ENCODE measurements around the gene RYR1.
"Not testable (repeated sequence)": the region's sequence is repeated elsewhere in the genome, so short reads cannot be mapped to it uniquely, and the experiment has no call there.

Gene RYR1

DNA sequence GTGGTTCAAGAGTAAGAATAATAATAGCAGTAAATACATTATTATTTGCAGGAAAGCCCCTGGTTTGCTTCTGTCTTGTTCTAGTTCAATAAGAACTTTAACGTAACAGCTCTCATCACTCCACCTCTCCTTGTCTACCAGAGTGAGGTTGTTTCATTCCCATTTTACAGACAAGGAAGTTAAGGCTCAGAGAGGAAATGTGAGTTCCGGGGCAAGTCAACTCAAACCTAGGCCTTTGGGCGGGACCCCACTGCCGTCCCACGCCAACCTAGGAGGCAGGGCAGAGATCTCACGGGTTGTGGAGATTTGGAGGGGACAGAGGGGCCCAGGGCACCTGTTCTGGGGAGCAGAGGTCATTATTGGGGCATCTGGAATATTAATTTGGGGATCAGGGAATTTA lies 182.8 kb downstream of the RYR1 start:
- no peak for DNase-seq (ENCODE audit: low spot score)

DNA sequence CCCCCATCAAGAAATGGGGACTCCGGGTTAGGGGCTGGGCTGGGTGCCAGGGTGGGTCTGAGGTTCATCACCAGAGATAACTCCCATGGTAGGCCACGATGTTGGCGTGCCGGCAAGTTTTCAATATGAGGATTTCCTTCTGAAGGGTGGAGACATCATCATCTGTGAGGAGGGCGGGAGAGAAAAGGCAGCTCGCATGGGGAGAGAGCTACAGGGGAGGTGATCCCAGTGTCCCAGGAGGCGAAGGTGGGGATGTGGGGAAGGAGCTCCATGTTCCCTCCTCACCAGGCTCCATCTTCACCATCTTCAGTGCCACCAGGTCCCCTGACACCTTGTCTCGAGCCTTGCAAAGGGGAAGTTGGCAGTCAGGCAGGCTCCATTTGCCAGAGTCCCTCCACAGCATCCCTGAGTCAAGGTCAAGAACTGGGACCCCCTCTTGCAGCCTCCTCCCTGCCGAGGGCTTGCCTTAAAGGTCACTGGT lies 183.8 kb downstream of the RYR1 start:
- DNase-seq (ENCODE audit: low spot score) = no peak

DNA sequence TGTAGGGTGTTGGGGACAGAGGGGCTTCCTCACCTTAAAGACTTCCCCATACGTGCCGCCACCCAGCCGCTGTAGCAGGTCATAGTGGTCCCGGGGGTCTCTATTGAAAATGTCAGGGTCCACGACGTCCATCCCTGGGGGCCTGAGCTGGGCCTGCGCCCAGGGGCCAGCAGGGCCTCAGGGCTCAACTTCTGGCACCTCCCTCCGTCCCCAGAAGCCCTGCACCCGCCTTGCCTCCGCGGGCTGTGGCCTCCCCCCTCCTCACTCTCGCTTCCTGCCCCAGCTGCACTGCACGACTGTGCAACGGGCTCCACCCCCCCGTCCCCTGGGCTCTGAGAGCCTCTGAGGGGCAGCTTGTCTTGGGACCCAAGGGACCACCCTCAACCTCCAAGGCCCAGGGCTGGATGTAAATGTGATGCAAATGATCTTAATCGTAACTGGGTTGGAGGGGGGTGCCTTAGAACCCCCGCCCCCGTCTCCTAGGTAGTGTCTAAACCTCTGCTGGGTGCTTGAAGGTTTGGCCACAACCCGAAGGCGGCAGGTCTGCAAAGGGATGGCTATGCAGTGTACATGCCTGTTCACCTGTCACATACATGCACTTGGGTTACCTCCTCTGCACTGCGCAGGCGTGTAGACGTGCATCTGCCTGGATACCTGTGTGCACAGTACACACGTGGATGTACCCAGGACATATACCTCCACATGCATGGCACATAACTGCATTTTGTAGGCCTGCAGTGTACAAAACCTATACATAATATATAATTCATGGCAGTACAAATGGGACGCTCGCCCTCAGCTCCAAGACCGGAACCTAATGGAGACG lies 184.5 kb downstream of the RYR1 start, which contains the start of gene MAP4K1:
MAP4K1 (minus strand) TSS at position 190 of the 826 bp plus-strand sequence; CDS start at position 132, 58 bp downstream.
- DNase-seq (ENCODE audit: low spot score) = no peak

DNA sequence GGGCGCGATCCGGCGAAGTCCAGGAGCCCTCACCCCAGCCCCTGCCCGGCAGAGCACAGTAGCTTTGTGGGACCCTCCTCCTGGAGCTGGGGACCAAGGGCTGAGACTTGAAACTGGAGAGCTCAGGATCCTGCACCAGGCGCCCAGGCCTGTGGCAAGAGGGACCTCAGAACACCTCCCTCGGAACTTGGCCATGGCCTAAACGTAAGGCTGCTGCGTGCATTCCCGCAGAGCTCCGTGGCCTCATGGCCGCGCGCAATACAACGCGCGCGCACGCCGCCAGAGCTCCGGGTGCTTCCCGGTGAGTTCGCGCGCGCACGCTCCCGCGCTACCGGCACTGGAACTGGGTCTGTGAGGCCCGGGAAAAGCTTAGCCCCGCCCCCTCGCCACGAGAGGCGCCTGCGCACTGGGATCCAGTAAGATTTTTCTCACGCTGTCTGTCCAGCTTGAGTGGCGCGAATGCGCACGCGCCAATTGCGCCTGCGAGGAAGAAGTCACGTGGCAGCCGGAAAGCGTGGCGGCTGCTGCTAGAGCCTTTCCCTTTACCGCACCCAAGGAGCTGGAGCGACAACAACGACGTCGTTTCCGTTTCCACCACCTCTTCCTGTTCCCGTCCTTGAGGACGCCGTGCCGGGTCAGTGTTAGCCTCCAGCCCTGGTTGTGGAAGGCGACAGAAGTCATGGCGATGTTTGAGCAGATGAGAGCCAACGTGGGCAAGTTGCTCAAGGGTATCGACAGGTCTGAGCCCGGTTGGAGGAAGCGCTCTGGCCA lies 185.3 kb downstream of the RYR1 start, which contains the start of gene EIF3K:
EIF3K (plus strand) TSS at position 599 of the 771 bp plus-strand sequence; CDS start at position 680, 81 bp downstream.
- DNase-seq (ENCODE audit: low spot score) = peak; percentile 100

DNA sequence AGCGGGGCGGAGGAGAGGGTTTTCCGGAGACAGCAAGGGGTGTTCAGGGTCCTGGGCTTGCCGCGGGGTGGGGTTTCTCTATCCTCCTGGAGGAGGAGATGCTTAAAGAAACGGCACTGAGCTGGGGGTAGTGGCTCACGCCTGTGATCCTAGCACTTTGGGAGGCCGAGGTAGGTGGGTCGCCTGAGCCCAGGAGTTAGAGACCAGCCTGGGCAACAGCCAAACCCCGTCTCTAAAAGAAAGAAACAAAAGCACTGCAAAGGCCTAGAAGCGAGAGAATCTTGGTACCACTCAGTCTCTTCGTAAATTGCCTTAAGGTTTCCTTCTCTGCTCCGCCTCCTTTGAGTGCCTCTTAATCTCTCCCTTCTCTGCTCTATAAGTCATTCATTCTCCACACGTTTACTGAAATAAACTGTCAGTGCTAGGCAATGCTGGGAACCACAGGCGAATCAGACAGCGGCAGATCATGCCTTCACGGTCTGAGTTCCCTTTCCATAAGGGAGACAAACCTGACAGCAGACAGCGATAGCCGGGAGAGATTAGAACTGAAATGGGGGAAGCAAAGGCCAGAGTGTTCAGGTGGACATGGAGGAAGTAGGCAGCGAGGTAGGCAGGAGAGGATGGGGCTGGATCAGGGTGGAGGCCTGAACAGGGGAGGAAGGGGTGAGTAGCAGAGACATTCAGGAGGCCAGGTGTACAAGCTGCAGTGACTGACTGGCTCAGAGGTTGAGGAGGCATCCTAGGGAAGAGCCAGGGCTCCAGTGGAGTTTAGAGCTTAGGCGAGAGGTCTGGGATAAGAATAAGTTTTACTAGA lies 186.1 kb downstream of the RYR1 start:
- DNase-seq (ENCODE audit: low spot score) = no peak

DNA sequence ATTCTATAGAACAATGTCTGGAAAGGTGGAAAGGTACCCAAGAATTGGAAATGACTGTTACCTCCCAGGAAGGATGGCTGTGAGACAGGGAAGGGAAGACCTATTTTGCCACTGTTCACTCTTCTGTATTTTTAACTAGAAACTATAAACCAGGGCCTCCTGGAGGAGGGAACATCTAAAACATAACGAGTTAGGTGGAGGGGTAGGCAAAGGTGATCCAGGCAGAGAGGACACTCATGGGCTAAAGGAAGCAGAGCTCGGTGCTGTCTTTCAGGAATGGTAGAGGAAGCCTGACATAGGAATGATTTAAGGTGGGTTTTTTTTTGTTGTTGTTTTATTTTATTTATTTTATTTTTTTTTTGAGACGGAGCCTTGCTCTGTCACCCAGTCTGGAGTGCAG lies 191.3 kb downstream of the RYR1 start:
- no peak for DNase-seq (ENCODE audit: low spot score)

DNA sequence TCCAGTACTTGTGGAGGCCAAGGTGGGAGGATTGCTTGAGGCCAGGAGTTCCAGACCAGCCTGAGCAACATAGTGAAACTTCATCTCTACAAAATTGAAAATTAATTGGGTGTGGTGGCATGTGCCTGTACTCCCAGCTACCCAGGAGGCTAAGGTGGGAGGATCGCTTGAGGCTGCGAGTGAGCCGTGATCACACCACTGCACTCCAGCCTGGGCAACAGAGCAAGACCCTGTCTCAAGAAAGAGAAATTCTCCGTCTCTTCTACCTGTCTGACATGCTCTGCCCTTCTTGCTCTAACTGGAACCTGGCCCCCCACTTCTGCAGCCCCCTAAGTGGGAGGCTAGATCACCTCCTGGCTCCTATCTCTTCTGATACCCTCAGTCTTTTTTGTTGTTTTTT lies 192.9 kb downstream of the RYR1 start:
- DNase-seq (ENCODE audit: low spot score) = no peak

DNA sequence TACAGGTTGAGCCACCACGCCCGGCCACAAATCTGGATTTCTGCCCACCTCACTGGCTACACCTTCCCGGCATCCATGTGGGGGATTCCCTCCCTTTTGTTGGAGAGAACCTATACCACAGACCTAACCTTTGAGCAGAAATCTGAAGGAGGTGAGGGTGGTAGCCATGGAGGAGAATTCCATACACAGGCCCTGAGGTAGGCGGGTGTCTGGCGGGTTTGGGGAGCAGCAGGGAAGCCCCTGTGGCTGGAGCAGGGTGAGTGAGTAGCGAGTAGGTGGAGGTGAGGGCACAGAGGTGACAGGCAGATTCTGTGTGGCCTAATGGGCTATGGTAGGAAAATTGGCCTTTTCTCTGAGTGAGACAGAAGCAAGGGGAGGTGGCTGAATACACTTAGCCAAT lies 196.1 kb downstream of the RYR1 start:
- DNase-seq (ENCODE audit: low spot score) = no peak

DNA sequence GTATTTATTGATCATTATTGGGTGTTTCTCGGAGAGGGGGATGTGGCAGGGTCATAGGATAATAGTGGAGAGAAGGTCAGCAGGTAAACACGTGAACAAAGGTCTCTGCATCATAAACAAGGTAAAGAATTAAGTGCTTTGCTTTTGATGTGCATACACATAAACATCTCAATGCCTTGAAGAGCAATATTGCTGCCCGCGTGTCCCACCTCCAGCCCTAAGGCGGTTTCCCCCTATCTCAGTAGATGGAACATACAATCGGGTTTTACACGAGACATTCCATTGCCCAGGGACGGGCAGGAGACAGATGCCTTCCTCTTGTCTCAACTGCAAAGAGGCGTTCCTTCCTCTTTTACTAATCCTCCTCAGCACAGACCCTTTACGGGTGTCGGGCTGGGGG lies 197.8 kb downstream of the RYR1 start:
- not testable (repeated sequence) for DNase-seq (ENCODE audit: low spot score)

DNA sequence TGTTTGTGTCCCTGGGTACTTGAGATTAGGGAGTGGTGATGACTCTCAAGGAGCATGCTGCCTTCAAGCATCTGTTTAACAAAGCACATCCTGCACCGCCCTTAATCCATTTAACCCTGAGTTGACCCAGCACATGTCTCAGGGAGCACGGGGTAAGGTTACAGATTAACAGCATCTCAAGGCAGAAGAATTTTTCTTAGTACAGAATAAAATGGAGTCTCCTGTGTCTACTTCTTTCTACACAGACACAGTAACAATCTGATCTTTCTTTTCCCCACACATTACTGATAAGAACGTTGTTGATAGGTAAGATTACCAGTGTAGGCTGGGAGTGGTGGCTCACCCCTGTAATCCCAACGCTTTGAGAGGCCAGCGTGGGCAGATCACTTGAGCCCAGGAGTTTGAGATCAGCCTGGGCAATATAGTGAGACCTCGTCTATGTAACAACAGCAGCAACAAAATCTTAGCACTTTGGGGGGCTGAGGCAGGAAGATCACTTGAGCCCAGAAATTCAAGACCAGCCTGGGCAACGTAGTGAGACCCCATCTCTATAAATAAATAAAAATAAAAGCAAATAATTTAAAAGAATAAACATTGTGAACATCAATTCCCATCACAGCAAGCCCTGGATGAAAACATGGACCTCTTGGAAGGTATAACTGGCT lies 198.5 kb downstream of the RYR1 start:
- not testable (repeated sequence) for DNase-seq (ENCODE audit: low spot score)

DNA sequence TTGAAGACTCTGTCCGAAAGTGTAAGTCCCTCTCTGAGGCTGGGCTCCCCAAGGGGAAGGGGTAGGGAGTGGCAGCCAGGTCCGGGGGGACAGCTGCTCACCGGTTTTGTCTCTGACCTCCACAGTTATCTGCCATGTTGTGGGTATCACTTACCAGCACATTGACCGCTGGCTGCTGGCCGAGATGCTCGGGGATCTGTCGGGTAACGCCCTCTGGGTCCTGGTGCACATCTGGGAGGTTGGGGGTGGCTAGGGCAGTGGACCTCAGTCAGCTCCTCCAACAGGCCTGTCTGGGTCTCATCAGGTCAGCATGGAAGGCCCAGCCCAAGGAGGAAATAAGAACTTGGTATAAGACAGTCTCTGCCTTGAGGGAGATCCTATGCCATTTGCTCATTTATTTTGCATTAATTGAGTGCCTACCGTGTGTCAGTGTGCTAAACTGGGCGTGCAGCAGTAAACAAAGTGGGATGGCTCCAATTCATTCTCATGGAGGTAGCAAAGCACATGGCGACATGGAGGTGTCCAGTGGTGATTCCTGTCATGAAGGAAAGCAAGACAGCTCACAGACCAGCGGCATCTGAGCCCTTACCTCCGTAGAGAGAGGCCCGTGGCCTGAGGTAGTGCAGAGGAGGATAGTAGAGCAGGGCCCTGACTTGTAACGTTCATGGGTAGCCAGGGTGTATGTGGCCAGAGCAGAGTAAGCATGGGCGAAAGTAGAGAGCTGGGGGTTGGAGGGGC lies 199.2 kb downstream of the RYR1 start:
- DNase-seq (ENCODE audit: low spot score) = no peak

DNA sequence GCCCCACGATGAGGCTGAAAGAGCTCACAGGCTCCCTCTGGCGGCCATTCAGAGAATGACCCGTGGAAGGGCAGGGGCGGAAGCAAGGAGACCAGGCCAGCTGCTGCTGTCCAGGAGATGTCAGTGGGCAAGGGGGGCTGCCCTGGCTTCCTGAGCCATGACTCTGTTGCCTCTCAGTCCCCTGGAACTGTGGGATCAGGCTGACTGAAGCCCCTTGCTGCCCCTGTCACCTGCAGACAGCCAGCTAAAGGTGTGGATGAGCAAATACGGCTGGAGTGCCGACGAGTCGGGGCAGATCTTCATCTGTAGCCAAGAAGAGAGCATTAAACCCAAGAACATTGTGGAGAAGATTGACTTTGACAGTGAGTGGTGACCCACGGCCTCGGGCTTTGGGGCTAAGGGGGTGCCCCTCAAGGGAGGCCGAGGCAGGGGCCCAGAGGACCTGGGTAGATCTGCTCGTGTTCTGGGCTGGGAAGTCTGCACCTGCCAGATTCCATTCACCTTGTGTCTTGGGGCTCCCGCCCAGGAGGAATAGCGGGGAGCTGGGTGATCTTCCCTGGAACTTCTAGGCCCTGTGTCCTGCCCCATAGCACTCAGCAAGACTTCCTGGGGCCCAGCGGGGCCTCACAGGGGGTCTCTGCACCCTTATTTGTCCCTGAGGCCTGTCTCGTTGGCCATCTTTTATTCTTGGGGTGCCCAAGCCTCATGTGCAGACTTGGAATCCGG lies 201.4 kb downstream of the RYR1 start:
- peak; percentile 88 for DNase-seq (ENCODE audit: low spot score)

DNA sequence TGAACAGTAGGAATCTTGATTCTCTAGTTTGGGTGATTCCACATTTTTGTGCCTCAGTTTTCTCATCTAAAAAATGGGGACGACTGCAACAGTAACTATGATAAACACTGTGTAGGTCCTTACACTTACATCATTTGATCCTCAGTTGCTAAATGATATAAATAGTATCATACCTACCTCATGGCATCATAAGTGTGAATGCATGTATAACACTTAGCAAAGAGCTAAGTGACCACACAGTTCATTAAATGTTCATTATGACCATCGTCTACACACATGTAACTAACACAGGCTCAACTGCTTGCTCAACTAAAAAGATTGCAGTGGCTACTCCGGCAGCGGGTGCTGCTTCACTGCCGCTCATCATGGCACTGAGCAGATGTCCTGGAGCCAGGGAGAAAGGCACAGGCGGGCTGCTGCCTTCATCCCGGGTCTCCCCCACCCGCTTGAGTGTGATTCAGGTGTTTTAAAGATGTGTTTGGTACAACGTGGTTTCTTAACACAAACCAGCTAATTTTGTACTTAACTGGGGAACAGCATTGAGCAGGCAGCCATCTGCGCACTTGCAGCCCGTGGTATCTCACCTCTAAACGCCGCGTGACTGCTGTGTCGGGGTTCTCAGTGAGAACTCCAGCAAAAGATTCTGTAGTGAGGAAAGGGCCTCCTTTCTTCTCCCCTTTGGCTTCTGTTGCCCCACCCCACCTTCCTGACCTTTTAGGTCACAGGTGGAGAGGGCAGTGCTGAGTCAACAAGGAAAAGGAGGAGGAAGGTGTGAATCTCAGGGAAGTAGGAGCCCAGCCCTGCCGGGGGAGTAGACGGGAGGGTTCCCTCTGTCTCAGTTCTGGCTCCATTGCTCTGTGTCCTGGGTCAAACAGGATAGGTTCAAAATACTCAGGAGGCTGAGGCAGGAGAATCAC lies 202.2 kb downstream of the RYR1 start:
- no peak for DNase-seq (ENCODE audit: low spot score)
